GM19193 (cell line): ENCODE data around the gene TMEM145.

Source experiments
- POLR2A ChIP-seq: IDR thresholded peaks from 4 replicates; pipeline ENCODE4 v1.6.1; 2011; ENCODE audit not compliant: insufficient read depth, insufficient read length; ENCODE audit errors: extremely low read depth

The TMEM145 gene

DNA sequence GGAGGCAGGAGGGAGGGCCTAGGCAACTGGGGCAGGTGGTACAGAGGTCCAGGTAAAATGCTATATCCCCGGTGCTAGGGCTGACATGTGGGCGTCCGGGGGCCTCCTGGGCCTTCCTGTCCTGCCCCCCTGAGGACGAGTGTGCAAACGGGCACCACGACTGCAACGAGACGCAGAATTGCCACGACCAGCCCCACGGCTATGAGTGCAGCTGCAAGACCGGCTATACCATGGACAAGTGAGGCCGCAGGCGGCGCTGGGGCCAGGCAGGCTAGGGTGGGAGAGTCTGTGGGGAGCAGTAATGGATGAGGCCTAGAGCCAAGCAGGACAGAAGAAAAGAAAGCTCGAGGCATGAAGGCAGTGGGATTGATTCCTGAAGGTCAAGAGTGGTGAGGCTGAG lies 55.7 kb downstream of the TMEM145 start:
- TF ChIP-seq POLR2A, result no peak

DNA sequence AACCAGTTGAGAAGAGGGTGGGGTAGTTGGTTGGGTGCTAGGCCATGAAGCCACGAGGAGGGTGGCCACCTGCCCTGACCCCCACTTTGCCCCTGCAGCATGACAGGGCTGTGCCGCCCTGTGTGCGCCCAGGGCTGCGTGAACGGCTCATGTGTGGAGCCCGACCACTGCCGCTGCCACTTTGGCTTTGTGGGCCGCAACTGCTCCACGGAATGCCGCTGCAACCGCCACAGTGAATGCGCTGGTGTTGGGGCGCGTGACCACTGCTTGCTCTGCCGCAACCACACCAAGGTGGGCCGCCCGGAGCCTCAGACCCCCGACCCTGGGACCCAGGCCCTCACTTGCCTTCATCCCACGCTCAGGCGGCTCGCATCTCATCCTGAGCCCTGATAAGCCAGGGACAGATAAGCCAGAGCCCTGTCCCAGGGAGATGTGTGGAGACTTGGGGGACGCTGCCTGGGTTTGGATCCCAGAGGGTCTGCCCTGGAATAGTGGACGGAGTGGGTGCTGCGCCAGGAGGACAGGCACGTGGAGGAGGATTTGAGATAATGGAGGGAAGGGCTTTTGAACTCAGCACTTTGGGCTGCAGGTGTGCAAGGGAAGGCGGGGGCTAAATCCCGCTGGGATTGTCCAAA lies 56.4 kb downstream of the TMEM145 start:
- no peak for TF ChIP-seq POLR2A

DNA sequence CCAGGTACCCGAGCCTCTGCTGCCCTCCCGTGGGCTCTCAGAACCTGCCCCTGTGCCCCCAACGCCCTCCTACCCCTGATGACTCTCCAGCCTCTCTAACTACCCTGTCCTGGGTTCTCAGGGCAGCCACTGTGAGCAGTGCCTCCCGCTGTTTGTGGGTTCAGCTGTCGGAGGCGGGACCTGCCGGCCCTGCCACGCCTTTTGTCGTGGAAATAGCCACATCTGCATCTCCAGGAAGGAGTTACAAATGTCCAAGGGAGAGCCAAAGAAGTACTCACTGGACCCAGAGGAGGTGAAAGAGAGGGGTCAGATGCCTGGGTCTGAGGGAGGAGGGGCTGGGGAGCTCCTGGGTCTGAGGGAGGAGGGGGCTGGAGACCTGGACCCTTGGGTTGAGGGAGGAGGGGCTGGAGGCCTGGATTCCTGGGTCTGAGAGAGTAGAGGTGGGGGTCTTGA lies 57.0 kb downstream of the TMEM145 start:
- TF ChIP-seq POLR2A, result no peak

DNA sequence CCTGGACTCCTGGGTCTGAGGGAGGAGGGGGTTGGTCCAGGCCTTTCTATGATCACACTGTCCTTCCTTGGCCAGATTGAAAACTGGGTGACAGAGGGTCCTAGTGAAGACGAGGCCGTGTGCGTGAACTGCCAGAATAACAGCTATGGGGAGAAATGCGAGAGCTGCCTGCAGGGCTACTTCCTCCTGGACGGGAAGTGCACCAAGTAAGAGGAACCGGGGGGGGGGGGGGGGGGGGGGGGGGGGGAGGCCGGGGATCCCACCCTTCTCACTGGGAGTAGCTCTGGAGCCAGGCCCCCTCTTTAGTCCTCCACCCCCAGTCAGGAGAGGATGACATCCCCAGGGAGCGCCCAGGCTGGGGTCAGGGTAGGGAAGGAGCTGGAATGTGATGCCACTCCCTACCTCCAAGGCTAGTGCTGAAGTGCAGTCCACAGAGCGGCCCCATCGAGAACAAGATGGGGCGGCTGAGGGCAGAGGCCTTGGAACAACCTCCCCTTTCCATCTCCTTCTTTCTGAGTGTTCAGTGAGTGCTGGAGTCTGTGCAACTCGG lies 57.6 kb downstream of the TMEM145 start:
- no peak for TF ChIP-seq POLR2A
